Measurements from ENCODE around the gene EHBP1.

The EHBP1 gene

GRCh38 chr2:62919041-62919440 lies 213.5 kb downstream of the EHBP1 start (continued):
- TF ChIP-seq ZNF558 (tag by site-specific recombination; IDR thresholded peaks at IDR 0.05) = no peak
- TF ChIP-seq ZNF560 (tag by site-specific recombination; IDR thresholded peaks at IDR 0.05; ENCODE audit: borderline replicate concordance) = no peak
- TF ChIP-seq, protein P1, sequence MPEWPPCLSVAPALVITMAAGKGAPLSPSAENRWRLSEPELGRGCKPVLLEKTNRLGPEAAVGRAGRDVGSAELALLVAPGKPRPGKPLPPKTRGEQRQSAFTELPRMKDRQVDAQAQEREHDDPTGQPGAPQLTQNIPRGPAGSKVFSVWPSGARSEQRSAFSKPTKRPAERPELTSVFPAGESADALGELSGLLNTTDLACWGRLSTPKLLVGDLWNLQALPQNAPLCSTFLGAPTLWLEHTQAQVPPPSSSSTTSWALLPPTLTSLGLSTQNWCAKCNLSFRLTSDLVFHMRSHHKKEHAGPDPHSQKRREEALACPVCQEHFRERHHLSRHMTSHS (tag by site-specific recombination; IDR thresholded peaks at IDR 0.05) = no peak
- TF ChIP-seq YY1 (tag by site-specific recombination; IDR thresholded peaks at IDR 0.05) = no peak
- TF ChIP-seq, protein P2, sequence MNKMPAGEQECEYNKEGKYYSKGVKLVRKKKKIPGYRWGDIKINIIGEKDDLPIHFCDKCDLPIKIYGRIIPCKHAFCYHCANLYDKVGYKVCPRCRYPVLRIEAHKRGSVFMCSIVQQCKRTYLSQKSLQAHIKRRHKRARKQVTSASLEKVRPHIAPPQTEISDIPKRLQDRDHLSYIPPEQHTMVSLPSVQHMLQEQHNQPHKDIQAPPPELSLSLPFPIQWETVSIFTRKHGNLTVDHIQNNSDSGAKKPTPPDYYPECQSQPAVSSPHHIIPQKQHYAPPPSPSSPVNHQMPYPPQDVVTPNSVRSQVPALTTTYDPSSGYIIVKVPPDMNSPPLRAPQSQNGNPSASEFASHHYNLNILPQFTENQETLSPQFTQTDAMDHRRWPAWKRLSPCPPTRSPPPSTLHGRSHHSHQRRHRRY (tag by site-specific recombination; IDR thresholded peaks at IDR 0.05) = no peak
- no peak for TF ChIP-seq ZNF585B (tag by site-specific recombination; IDR thresholded peaks at IDR 0.05)
- no peak for TF ChIP-seq PRDM1 (tag by site-specific recombination; IDR thresholded peaks at IDR 0.05)
- TF ChIP-seq ZNF133 (tag by site-specific recombination; IDR thresholded peaks at IDR 0.05) = no peak
- no peak for TF ChIP-seq ZNF416 (tag by site-specific recombination; IDR thresholded peaks at IDR 0.05)

DNA sequence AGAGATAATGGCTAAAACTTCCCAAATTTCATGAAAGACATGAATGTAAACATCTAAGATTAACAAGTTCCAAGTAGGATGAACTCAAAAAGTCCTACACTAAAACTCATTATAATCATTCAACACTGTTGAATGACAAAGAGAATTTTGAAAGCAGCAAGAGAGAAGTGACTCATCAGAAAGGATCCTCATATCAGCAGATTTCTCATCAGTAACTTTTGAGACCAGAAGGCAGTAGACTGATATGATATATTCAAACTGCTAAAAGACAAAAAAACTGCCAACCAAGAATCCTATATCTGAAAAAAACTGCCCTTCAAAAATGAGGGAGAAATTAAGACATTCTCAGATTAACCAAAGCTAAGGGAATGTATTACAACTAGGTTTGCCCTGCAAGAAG lies 214.6 kb downstream of the EHBP1 start:
- CTCF ChIA-PET = no interaction called here

GRCh38 chr2:62923242-62923641 lies 217.7 kb downstream of the EHBP1 start:
- Histone ChIP-seq H3K27ac (ENCODE audit: extremely low read depth, low read depth, low read length) (no peak overlapping the region), H3K4me3 (ENCODE audit: low read depth, low read length) (no peak overlapping the region), H3K36me3 (ENCODE audit: control insufficient read depth in 2 of 2, insufficient read depth in 1 of 2, low read length in 2 of 2) (no peaks in the 10 kb centered on the region), H3K4me1 (ENCODE audit: control insufficient read depth, insufficient read depth, low read length) (no peaks in the 10 kb centered on the region), H3K9me3 (ENCODE audit: control insufficient read depth, insufficient read depth, low read depth, low read length) (no peaks in the 10 kb centered on the region)
- POLR2A ChIA-PET = no interaction called here
- CTCF ChIA-PET = no interaction called here
- TF ChIP-seq MEIS1 (CRISPR knock-in tag; IDR thresholded peaks at IDR 0.05; ENCODE audit: borderline replicate concordance) (no peak), ZBTB8A (tag by site-specific recombination; IDR thresholded peaks at IDR 0.05) (no peak), ZNF658 (tag by site-specific recombination; IDR thresholded peaks at IDR 0.05) (no peak), PBX3 (CRISPR knock-in tag; IDR thresholded peaks at IDR 0.05) (no peak), ZNF132 (tag by site-specific recombination; IDR thresholded peaks at IDR 0.05; ENCODE audit: borderline replicate concordance) (no peak), HOXC10 (CRISPR knock-in tag; IDR thresholded peaks at IDR 0.05) (no peak), ZNF768 (tag by site-specific recombination; IDR thresholded peaks at IDR 0.05) (no peak), ZNF571 (tag by site-specific recombination; IDR thresholded peaks at IDR 0.05) (no peak), ZBTB48 (tag by site-specific recombination; IDR thresholded peaks at IDR 0.05) (no peak), ZNF112 (tag by site-specific recombination; IDR thresholded peaks at IDR 0.05) (no peak), ZNF324 (tag by site-specific recombination; IDR thresholded peaks at IDR 0.05) (no peak), ZBTB17 (tag by site-specific recombination; IDR thresholded peaks at IDR 0.05) (no peak)

More for the DNA sequence above, 214.6 kb downstream of the EHBP1 start:
- POLR2A ChIA-PET = no interaction called here
- no peak overlapping the region for H3K4me3 ChIP-seq (ENCODE audit: low read depth, low read length)
- TF ChIP-seq ZNF585B (tag by site-specific recombination; IDR thresholded peaks at IDR 0.05) (no peak), ZNF157 (tag by site-specific recombination; IDR thresholded peaks at IDR 0.05) (no peak), ZNF555 (tag by site-specific recombination; conservative IDR thresholded peaks at IDR 0.05) (no peak), ELK4 (IDR thresholded peaks at IDR 0.05; ENCODE audit: borderline replicate concordance, low read depth, low read length) (no peak)
- H3K9me3 ChIP-seq (ENCODE audit: control insufficient read depth, insufficient read depth, low read depth, low read length) = no peaks in the 10 kb centered on the region
- H3K27ac ChIP-seq (ENCODE audit: extremely low read depth, low read depth, low read length) = no peak overlapping the region
- no peaks in the 10 kb centered on the region for H3K36me3 ChIP-seq (ENCODE audit: control insufficient read depth in 2 of 2, insufficient read depth in 1 of 2, low read length in 2 of 2)
- H3K4me1 ChIP-seq (ENCODE audit: control insufficient read depth, insufficient read depth, low read length) = no peaks in the 10 kb centered on the region
